CD4-positive, alpha-beta T cell treated with Interleukin-4 for 4 hours (primary cell): ENCODE measurements around the gene PIAS4.
A peak's percentile ranks its signal among the peaks of the same experiment; 100 is the strongest.

Source experiments
- DNase-seq: peaks from one replicate; pipeline ENCODE4 v3.0.0-alpha.2; 2020

Gene PIAS4

GRCh38 chr19:4043401-4043800 is 35.9 kb downstream of the PIAS4 start:
- no peak for DNase-seq

GRCh38 chr19:4043966-4044715 is 36.6 kb downstream of the PIAS4 start:
- DNase-seq, result no peak

DNA sequence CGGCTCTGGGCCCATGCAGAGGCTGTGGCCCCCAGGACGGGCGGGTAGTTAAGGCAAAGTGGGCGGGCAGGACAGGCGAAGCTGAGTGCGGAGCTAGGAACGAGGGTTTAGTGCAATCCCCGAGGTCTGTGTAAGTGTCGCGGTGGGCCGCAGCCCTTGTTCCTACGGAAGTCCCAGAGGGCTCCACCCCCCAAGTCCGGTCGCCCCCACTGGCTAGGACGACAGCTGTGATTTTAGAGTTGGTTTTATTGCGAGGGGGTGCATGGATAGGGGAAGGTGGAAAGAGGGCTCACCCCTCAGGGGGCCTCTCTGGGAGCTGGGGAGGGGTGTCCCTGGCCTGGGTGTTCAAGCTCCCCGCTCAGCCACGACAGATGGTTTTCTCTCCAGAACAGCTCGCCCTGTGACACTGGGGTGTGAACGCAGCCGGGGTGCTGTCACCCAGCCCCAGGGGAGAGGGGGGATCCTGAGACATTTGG is 37.5 kb downstream of the PIAS4 start:
- no peak for DNase-seq

GRCh38 chr19:4045597-4046361 is 38.2 kb downstream of the PIAS4 start:
- DNase-seq, result no peak

- no peak for DNase-seq
Observed at GRCh38 chr19:4046362-4046691, 38.8 kb downstream of the PIAS4 start.

DNA sequence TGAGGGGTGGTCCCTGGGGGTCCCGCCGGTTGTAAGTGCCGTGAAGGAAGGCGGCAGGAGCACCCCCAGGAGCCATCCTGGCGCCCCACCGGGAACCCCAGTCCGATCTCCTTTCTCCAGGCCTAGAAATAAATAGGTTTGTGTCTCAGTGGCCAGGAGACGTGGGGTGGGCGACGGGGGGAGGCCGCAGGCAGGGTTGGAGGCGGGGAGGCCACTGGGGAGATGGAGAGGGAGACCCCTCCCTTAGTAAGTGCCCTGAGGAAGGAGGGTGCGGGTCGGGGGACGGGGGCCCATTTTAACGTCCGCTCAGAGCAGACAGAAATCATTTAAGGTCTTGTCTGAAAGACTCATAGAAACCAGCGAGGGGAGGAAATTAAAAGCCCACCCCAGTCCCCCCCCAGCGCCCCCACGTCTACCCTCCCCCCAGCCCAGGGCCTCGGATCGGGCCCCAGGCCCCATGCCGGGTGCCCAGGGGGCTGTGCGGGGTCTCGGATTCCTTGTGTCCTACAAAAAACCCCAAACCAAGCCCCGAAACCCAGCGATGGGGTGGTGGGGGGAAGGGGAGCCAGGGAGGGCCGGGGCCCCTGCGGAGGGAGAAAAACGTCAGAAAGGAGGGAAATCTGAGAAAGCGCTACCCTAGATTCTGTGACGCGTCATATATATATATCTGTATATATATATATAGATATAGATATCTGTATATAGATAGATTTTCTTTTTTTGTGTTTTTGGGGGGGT is 39.6 kb downstream of the PIAS4 start:
- DNase-seq, result no peak

DNA sequence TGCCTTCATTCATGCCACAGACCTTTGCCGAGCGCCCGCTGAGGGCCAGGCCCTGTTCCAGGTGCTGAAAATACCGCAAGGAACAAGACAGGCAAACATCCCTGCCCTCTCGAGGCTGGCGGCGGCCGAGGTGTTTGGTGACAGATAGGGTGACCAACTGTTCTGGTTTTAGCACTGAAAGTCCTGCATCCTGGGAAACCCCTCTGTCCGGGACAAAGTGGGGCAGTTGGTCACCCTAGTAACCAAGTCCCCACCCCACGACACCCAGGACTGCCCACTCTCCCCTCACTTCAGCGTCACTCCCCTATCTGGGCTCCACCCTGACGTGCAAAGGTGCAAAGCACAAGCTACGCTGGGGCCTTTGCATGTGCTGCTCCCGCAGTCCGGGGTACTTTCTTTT is 41.9 kb downstream of the PIAS4 start:
- DNase-seq, result no peak

DNA sequence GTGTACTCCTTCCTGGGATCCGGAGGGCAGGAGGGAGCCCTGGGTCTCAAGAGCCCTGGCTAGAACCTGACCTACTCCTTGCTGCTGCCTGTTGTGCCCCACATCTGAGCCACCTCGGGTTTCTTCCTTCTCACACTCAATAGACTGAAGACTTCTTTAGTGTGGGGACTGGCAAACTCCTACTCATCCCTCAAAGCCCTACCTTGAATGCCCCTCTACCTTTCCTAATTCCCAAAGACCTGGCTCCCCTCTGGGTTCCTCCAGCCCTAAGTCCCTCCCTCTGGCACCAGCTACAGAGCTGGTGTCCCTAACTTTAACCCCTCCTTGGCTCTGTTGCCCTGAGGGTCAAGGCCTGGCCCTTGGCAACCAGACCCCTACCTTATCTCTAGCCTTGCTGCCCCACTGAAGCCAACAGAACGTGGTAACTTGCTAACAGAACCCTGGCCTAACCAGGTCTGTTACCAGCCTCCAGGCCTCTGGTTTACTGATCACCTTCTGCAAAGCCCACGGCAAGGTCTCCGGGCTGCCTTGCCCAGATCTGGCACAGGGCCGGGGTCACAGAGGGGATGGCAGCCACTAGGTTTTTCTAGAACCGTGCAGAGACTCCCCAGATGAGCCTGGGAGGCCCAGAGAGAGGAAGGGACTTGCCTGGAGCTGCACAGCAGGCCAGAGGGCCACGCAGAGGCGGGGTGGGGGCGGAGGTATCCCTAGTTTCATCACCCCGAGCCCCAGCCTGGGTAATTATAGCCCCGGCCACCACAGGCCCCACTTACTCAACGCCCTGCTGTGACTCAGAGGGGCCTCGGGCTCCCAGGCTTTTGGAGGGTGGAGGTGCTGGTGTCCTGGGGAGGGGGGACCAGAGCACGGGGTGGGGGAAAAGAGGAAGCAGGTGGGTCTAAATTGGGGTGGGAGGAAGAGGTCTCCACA is 43.9 kb downstream of the PIAS4 start:
- no peak for DNase-seq

GRCh38 chr19:4052114-4052992 is 44.8 kb downstream of the PIAS4 start:
- DNase-seq, result no peak

DNA sequence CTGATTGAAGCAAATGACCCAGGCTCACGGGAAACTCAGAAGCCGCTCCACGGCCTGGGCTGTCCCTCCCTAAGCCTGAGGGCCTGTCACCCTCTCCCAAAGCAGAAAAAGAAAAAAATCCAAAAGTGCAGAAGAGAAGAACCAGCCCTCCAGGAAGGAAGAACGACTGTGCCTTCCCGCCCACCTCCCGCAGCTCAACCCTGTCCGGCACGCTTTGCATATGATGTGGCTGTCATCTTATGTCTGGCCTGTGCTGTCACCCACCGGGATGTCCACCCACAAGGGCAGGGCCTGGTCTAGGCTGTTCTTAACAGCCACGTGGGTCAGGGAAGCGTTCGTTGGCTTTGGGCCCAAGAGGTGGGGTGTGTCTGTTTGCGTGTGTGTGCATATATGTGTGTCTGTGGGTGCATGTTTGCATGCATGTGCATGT is 45.5 kb downstream of the PIAS4 start:
- no peak for DNase-seq

DNA sequence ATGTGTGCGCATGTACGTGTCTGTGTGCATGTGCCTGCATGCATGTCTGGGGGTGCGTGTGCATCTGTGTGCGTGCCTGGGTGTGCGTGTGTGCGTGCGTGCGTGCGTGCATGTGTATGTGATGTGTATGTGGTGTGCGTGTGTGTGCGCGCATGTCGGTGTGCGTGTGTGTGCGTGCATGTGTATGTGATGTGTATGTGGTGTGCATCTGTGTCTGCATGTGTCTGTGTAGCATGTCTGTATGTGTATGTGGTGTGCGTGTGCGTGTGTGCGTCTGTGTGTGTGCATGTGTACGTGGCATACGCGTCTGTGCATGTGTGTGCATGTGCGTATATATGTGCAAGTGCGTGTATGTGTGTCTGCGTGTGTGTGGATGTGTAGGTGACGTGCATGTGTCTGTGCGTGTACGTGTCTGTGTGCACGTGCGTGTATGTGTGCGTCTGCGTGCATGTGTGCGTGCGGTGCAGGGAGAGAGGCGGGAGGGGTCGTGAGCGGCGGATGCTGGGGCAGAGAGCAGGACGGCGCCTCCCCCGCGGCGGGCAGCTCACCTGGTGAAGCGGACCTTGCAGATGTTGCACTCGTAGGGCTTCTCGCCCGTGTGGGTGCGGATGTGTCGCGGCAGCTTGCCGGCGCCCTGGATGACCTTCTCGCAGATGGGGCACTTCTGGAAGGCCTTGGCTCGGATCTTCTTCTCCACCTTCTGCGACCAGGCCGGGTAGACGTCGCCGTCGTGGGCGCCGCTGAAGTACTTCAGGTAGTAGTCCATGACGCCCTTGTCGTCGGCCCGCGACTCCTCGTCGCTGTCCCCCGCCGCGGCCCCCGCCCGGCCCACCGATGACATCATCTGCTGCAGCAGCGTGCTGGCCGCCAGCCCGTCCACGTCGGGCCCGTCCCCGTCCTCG is 46.1 kb downstream of the PIAS4 start:
- no peak for DNase-seq

- DNase-seq, result no peak
Observed at GRCh38 chr19:4054441-4055208, 47.1 kb downstream of the PIAS4 start.

- no peak for DNase-seq
Observed at GRCh38 chr19:4055209-4055552, 47.6 kb downstream of the PIAS4 start.

DNA sequence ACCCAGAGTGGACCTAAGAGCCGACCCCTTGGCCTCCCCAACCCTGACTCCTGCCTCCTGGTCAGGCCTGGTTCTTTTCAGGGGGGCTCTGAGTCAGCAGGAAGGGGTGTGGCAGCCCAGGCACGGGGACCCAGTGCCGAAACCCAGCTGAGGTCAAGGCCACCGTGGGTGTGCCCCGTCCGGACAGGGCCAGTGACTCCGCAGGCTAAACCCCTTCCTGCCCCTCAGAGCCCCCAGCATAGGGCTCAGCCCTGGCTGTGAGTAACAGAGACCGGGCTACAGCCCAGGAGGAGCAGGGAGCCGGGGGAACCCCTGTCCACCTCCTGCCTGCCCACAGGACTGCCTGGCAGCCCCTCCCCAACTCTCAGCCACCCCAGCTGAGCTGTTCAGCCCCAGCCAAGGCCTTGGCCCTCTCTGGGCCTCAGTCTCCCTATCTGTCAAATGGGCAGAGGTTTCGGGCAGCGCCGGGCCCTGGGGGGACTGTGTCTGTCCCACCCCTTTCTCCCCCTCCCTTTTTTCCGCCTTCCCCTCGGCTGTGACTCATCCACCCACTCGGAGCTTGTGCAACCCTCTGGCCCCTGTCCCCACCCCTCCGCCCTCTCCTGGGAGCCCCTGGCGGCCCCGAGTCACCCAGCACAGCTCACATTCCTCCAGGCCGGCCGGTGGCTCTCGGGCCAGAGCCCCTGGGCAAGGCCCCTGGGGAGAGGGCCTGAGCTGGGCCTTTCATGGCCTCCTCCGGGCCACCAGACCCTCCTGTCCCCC is 50.6 kb downstream of the PIAS4 start:
- DNase-seq, result peak; percentile 60

GRCh38 chr19:4058693-4059452 is 51.3 kb downstream of the PIAS4 start:
- DNase-seq, result no peak

GRCh38 chr19:4059453-4059871 is 51.9 kb downstream of the PIAS4 start:
- DNase-seq, result no peak

GRCh38 chr19:4059891-4060620 is 52.5 kb downstream of the PIAS4 start:
- DNase-seq, result peak; percentile 79
